ENCODE data around the gene ZBTB20. TPM values are rescaled to one million over a fixed set of nuclear protein-coding genes. Genes with fewer than 3 reads are reported as not detected.

Gene ZBTB20
- total RNA-seq, 1 donor from 2014 or later = 11.2 TPM

DNA sequence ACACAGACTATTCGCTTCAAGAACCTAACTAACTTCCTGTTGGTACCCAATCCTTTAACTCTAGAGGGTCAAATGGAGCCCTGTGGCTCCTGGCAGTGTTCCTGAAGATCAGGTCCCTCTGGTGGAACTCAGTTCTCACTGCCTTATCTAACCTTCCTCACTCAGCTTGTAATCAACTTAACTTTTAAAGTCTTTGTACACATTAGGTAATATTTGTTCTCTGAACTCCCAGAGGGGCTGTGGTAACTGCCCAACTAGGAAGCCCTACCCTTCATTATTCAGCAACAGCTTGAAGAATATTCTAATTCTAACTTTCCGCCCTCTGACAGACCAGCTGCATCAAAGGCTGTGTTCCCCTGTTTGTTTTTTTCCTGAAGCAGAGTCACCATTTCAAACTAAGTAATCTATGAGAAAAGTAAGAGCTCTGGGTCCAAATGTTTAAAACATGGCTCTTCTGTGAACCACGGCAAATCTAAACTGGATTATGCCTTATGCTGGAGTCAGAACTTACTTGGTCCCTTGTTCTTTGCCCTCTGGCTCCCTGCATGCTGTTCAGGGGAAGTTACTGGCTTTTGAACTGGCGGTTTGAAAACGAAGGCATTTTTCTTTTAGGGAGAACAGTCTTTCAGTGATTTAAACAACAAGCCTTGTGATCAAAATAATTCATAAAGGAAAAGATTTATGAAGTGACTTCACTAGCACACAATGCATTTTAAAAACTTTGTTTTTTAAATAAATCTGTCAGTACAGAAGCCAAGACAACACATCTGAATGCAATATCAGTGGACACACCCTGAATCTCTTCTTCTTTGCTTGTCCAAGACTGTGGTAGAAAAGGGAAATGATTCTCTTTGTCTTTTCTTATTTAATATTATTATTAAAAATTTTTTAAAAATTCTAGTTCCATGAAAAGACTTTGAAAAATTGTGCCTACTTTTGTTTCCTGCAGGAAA, 487.7 kb downstream of the ZBTB20 start:
- peak; percentile 23 for TF ChIP-seq CTCF (conservative IDR thresholded peaks at IDR 0.05; ENCODE audit: low read depth, low read length)
- no peak for DNase-seq (ENCODE audit: low read depth)
- H3K4me3 ChIP-seq (ENCODE audit: low read depth, low read length) = no peak overlapping the region

GRCh38 chr3:114651555-114651954, 495.5 kb downstream of the ZBTB20 start:
- H3K4me3 ChIP-seq (ENCODE audit: low read depth, low read length) = no peak overlapping the region
- no peak for DNase-seq (ENCODE audit: low read depth)
- TF ChIP-seq CTCF (conservative IDR thresholded peaks at IDR 0.05; ENCODE audit: low read depth, low read length) = no peak

GRCh38 chr3:114650808-114651207, 496.3 kb downstream of the ZBTB20 start:
- H3K4me3 ChIP-seq (ENCODE audit: low read depth, low read length) = no peak overlapping the region
- no peak for TF ChIP-seq CTCF (conservative IDR thresholded peaks at IDR 0.05; ENCODE audit: low read depth, low read length)
- DNase-seq (ENCODE audit: low read depth) = no peak

- TF ChIP-seq CTCF (conservative IDR thresholded peaks at IDR 0.05; ENCODE audit: low read depth, low read length) = no peak
- no peak overlapping the region for H3K4me3 ChIP-seq (ENCODE audit: low read depth, low read length)
- peak; percentile 74 for DNase-seq (ENCODE audit: low read depth)
Measured at GRCh38 chr3:114649331-114649730, 497.8 kb downstream of the ZBTB20 start.

DNA sequence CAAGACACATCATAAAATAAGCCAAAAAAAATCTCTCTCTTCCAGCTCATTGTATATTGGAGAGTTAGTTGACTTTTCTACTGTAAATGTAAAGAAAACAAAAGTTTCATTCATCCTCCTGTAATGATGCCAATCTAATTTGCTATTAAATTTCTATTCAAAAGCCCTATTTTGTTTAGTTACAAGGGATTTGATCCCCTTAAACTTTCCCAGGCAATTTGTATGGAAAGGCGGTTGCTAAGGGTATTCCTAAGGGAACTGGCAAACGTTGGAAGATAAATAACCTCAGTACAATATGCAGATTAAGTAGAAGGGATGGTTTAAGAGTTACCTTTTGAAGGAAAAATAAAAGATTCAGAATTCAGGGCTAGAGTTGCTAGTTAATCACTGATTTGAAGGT, 500.6 kb downstream of the ZBTB20 start:
- TF ChIP-seq CTCF (conservative IDR thresholded peaks at IDR 0.05; ENCODE audit: low read depth, low read length) = no peak
- DNase-seq (ENCODE audit: low read depth) = no peak
- no peak overlapping the region for H3K4me3 ChIP-seq (ENCODE audit: low read depth, low read length)

DNA sequence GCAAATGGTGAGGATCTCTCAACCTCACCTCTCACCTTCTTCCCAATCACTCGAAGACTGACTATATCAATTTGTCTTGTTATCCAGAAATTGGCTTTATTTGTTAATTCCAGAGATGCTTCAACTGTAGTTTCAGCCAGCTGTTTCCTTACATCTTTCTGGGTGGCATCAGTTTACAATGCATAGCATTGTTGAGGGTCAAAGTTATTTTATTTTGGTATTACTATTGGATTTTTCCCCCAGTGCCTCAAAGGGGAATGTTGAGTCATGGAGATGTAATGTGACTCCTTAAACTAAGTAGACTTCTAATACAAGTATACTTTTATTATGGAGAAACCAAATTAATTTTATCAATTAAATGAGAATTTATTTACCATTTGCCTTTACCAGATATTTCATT, 501.7 kb downstream of the ZBTB20 start:
- no peak for DNase-seq (ENCODE audit: low read depth)
- H3K4me3 ChIP-seq (ENCODE audit: low read depth, low read length) = no peak overlapping the region
- TF ChIP-seq CTCF (conservative IDR thresholded peaks at IDR 0.05; ENCODE audit: low read depth, low read length) = no peak

DNA sequence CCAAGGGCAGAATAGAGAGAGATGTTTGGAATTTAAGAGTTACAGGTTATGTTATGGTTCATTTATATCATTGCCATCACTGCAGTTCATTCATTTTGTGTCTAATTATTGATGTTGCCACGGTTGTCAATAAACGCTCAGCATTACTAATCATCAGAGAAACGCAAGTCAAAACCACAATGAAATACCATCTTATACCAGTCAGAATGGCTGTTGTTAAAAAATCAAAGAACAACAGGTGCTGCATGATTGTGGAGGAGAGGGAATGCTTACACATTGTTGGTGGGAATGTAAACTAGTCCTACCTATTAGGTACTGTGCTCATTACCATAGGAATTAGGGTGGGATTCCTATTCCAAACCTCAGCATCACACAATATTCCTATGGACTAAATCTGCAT, 502.7 kb downstream of the ZBTB20 start:
- no peak overlapping the region for H3K4me3 ChIP-seq (ENCODE audit: low read depth, low read length)
- no peak for DNase-seq (ENCODE audit: low read depth)
- TF ChIP-seq CTCF (conservative IDR thresholded peaks at IDR 0.05; ENCODE audit: low read depth, low read length) = no peak
